ENCODE results near the gene PRLH. TPM values are rescaled to one million over a fixed set of nuclear protein-coding genes. Genes with fewer than 3 reads are reported as not detected.

PRLH gene
- total and polyA plus RNA-seq, 4 donors, result not detected

DNA sequence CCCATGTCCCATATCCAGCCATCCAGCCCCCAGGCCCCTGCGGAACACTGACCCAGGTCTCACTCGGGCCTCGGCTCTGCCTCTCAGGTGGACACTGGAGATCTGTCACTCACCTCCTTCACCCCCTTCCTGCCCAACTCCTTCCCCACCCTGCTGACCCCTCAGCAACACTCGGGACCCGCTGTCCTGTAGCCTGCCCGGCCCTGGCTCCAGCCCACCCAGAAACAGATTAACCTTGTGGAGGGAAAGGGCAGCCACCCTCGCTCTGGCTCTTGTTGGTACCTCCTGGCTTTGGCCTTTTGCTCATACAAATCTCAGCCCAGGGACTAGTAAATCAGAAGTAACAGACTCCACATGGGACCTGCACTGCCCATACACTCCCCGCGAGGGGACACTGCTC lies 29.8 kb upstream of the PRLH start:
- DNase-seq (ENCODE audit: low spot score), result no peak
- Histone ChIP-seq H3K9ac (ENCODE audit: low read depth in 1 of 2, low read length in 2 of 2) (no peak overlapping the region), H3K27me3 (ENCODE audit: control insufficient read depth in 4 of 4, insufficient read depth in 4 of 4, low read length in 3 of 4) (no peaks in the 10 kb centered on the region), H3K4me3 (ENCODE audit: low read depth in 1 of 3, low read length in 3 of 3) (no peak overlapping the region), H3K27ac (ENCODE audit: low read depth in 1 of 2, low read length in 2 of 2) (no peak overlapping the region), H3K4me1 (ENCODE audit: control insufficient read depth in 4 of 4, insufficient read depth in 4 of 4, low read length in 3 of 4) (peaks cover 11 to 27% (median 20%) of the 10 kb centered on the region in 4 donors), H3K36me3 (ENCODE audit: control insufficient read depth in 4 of 4, insufficient read depth in 3 of 4, low read depth in 1 of 4, low read length in 3 of 4) (peaks cover 0 to 5% (median 2%) of the 10 kb centered on the region in 4 donors), H3K9me3 (ENCODE audit: control insufficient read depth in 4 of 4, low read length in 3 of 4) (no peaks in the 10 kb centered on the region)
- WGBS, result 95% methylated on average over 9 of the region's 9 CpGs
- TF ChIP-seq JUND (IDR thresholded peaks at IDR 0.05) (no peak), SP1 (IDR thresholded peaks at IDR 0.05) (no peak), RXRA (IDR thresholded peaks at IDR 0.05) (no peak), FOXA2 (IDR thresholded peaks at IDR 0.05) (no peak), HNF4G (IDR thresholded peaks at IDR 0.05) (no peak), YY1 (IDR thresholded peaks at IDR 0.05) (no peak), EGR1 (IDR thresholded peaks at IDR 0.05; ENCODE audit: low read depth in 2 of 2) (no peak), HNF4A (conservative IDR thresholded peaks at IDR 0.05) (no peak), NR2F2 (IDR thresholded peaks at IDR 0.05) (no peak), FOXA1 (IDR thresholded peaks at IDR 0.05) (no peak), TAF1 (conservative IDR thresholded peaks at IDR 0.05) (no peak), RAD21 (IDR thresholded peaks at IDR 0.05) (no peak), GABPA (IDR thresholded peaks at IDR 0.05 in 1 of 2, conservative IDR thresholded peaks at IDR 0.05 in 1 of 2) (no peak)
- TF ChIP-seq, protein P1, sequence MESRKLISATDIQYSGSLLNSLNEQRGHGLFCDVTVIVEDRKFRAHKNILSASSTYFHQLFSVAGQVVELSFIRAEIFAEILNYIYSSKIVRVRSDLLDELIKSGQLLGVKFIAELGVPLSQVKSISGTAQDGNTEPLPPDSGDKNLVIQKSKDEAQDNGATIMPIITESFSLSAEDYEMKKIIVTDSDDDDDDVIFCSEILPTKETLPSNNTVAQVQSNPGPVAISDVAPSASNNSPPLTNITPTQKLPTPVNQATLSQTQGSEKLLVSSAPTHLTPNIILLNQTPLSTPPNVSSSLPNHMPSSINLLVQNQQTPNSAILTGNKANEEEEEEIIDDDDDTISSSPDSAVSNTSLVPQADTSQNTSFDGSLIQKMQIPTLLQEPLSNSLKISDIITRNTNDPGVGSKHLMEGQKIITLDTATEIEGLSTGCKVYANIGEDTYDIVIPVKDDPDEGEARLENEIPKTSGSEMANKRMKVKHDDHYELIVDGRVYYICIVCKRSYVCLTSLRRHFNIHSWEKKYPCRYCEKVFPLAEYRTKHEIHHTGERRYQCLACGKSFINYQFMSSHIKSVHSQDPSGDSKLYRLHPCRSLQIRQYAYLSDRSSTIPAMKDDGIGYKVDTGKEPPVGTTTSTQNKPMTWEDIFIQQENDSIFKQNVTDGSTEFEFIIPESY (IDR thresholded peaks at IDR 0.05), result no peak
- TF ChIP-seq, protein P2, sequence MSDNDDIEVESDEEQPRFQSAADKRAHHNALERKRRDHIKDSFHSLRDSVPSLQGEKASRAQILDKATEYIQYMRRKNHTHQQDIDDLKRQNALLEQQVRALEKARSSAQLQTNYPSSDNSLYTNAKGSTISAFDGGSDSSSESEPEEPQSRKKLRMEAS (IDR thresholded peaks at IDR 0.05), result no peak
- TF ChIP-seq, protein P3, sequence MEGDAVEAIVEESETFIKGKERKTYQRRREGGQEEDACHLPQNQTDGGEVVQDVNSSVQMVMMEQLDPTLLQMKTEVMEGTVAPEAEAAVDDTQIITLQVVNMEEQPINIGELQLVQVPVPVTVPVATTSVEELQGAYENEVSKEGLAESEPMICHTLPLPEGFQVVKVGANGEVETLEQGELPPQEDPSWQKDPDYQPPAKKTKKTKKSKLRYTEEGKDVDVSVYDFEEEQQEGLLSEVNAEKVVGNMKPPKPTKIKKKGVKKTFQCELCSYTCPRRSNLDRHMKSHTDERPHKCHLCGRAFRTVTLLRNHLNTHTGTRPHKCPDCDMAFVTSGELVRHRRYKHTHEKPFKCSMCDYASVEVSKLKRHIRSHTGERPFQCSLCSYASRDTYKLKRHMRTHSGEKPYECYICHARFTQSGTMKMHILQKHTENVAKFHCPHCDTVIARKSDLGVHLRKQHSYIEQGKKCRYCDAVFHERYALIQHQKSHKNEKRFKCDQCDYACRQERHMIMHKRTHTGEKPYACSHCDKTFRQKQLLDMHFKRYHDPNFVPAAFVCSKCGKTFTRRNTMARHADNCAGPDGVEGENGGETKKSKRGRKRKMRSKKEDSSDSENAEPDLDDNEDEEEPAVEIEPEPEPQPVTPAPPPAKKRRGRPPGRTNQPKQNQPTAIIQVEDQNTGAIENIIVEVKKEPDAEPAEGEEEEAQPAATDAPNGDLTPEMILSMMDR (IDR thresholded peaks at IDR 0.05; ENCODE audit: low read depth, low read length, missing input control), result no peak
- TF ChIP-seq, protein P4, sequence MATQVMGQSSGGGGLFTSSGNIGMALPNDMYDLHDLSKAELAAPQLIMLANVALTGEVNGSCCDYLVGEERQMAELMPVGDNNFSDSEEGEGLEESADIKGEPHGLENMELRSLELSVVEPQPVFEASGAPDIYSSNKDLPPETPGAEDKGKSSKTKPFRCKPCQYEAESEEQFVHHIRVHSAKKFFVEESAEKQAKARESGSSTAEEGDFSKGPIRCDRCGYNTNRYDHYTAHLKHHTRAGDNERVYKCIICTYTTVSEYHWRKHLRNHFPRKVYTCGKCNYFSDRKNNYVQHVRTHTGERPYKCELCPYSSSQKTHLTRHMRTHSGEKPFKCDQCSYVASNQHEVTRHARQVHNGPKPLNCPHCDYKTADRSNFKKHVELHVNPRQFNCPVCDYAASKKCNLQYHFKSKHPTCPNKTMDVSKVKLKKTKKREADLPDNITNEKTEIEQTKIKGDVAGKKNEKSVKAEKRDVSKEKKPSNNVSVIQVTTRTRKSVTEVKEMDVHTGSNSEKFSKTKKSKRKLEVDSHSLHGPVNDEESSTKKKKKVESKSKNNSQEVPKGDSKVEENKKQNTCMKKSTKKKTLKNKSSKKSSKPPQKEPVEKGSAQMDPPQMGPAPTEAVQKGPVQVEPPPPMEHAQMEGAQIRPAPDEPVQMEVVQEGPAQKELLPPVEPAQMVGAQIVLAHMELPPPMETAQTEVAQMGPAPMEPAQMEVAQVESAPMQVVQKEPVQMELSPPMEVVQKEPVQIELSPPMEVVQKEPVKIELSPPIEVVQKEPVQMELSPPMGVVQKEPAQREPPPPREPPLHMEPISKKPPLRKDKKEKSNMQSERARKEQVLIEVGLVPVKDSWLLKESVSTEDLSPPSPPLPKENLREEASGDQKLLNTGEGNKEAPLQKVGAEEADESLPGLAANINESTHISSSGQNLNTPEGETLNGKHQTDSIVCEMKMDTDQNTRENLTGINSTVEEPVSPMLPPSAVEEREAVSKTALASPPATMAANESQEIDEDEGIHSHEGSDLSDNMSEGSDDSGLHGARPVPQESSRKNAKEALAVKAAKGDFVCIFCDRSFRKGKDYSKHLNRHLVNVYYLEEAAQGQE (IDR thresholded peaks at IDR 0.05), result no peak
- TF ChIP-seq, protein P5, sequence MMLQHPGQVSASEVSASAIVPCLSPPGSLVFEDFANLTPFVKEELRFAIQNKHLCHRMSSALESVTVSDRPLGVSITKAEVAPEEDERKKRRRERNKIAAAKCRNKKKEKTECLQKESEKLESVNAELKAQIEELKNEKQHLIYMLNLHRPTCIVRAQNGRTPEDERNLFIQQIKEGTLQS (IDR thresholded peaks at IDR 0.05), result no peak

Data from liver (tissue), 9 donors.